IMR-90 (cell line): ENCODE data around the gene CCR6. TPM values are rescaled to one million over a fixed set of nuclear protein-coding genes. Genes with fewer than 3 reads are reported as not detected.

Source experiments
- ATAC-seq: fragments of 200-7000 bp; cut with Tn5 transposase; 2 replicates; pipeline ENCODE4 v1.9.1; 2020; ENCODE audit warnings: low read depth, mild to moderate bottlenecking, moderate library complexity
- BruUV-seq: library from RNA; stranded (reverse); fragments of 400-500 nt; replicated peaks from 2 replicates; lab custom pipeline; 2021; lab: Mats Ljungman, UMichigan
- CTCF ChIA-PET: fragments of 300-600 bp; formaldehyde crosslinking; extraction: SDS; loops from one replicate; lab custom pipeline; 2021; ENCODE audit warnings: antibody characterized with exemption; lab: Yijun Ruan, JAX
- POLR2A ChIA-PET: fragments of 300-600 bp; sonication (Branson Sonifier 250); formaldehyde crosslinking; loops from one replicate; lab custom pipeline; 2022; ENCODE audit warnings: antibody characterized with exemption; ENCODE audit not compliant: unreplicated experiment; lab: Charles Lee
- DNase-seq: peaks from one replicate; pipeline ENCODE4 v3.0.0; 2013
- H2AFZ ChIP-seq: replicated peaks from 2 replicates; pipeline ENCODE3; 2013; ENCODE audit warnings: low read length, mild to moderate bottlenecking; ENCODE audit not compliant: poor library complexity
- H2AK5ac ChIP-seq: 2 replicates; pipeline ENCODE4 v1.6.1; 2013; ENCODE audit warnings: low read depth, low read length, inconsistent platforms
- H2AK9ac ChIP-seq: replicated peaks from 2 replicates; pipeline ENCODE3; 2013; ENCODE audit warnings: mild to moderate bottlenecking, low read depth, low read length, moderate library complexity; ENCODE audit not compliant: poor library complexity
- H2BK120ac ChIP-seq: 2 replicates; pipeline ENCODE4 v1.6.1; 2013; ENCODE audit warnings: low read depth, low read length, inconsistent platforms
- H2BK15ac ChIP-seq: 3 replicates; pipeline ENCODE4 v1.6.1; 2013; ENCODE audit warnings: low read depth, low read length, inconsistent platforms
- H2BK20ac ChIP-seq: 2 replicates; pipeline ENCODE4 v1.6.1; 2013; ENCODE audit warnings: low read depth, mild to moderate bottlenecking, inconsistent platforms, low read length, moderate library complexity
- H2BK5ac ChIP-seq: 2 replicates; pipeline ENCODE4 v1.6.1; 2013; ENCODE audit warnings: mild to moderate bottlenecking, low read depth, low read length, inconsistent platforms; ENCODE audit not compliant: poor library complexity, severe bottlenecking
- H3K14ac ChIP-seq: replicated peaks from 2 replicates; pipeline ENCODE4 v1.6.1; 2013; ENCODE audit warnings: low read depth, low read length, inconsistent platforms
- H3K18ac ChIP-seq: 2 replicates; pipeline ENCODE4 v1.6.1; 2013; ENCODE audit warnings: low read depth, low read length, control low read depth
- H3K23ac ChIP-seq: 2 replicates; pipeline ENCODE4 v1.6.1; 2013; ENCODE audit warnings: low read depth, low read length, inconsistent platforms
- H3K27ac ChIP-seq: 2 replicates; pipeline ENCODE4 v1.5.1; 2013; ENCODE audit warnings: mild to moderate bottlenecking, control low read depth, low read length; ENCODE audit not compliant: insufficient read depth
- H3K27me3 ChIP-seq: 2 replicates; pipeline ENCODE4 v1.6.1; 2013; ENCODE audit warnings: low read length; ENCODE audit not compliant: control insufficient read depth, insufficient read depth
- H3K36me3 ChIP-seq: 2 replicates; pipeline ENCODE4 v1.6.1; 2013; ENCODE audit warnings: low read length, mixed read lengths; ENCODE audit not compliant: control insufficient read depth, insufficient read depth
- H3K4ac ChIP-seq: 2 replicates; pipeline ENCODE4 v1.6.1; 2013; ENCODE audit warnings: low read depth, low read length, inconsistent platforms
- H3K4me1 ChIP-seq: 2 replicates; pipeline ENCODE4 v1.6.1; 2013; ENCODE audit warnings: low read length, mixed read lengths; ENCODE audit not compliant: control insufficient read depth, insufficient read depth
- H3K4me2 ChIP-seq: 2 replicates; pipeline ENCODE4 v1.6.1; 2013; ENCODE audit warnings: low read depth, mild to moderate bottlenecking, control low read depth, low read length, moderate library complexity
- H3K4me3 ChIP-seq: 2 replicates; pipeline ENCODE4 v1.5.1; 2013; ENCODE audit warnings: low read depth, mild to moderate bottlenecking, control low read depth, low read length, moderate library complexity; ENCODE audit not compliant: insufficient read depth
- H3K56ac ChIP-seq: 2 replicates; pipeline ENCODE4 v1.6.1; 2013; ENCODE audit warnings: low read length, inconsistent platforms; ENCODE audit not compliant: insufficient read depth; ENCODE audit errors: extremely low read depth
- H3K79me1 ChIP-seq, 2 experiments: 2 replicates each; pipeline ENCODE4 v1.6.1; 2013; ENCODE audit warnings: low read length in 2 of 2, inconsistent platforms in 1 of 2, low read depth in 1 of 2
- H3K9ac ChIP-seq: 2 replicates; pipeline ENCODE4 v1.6.1; 2013; ENCODE audit warnings: low read depth, low read length, control low read depth
- H3K9me1 ChIP-seq: 2 replicates; pipeline ENCODE4 v1.6.1; 2013; ENCODE audit warnings: low read length, inconsistent platforms; ENCODE audit not compliant: insufficient read depth
- H3K9me3 ChIP-seq: 2 replicates; pipeline ENCODE4 v1.6.1; 2013; ENCODE audit warnings: low read length; ENCODE audit not compliant: control insufficient read depth, insufficient read depth
- H4K20me1 ChIP-seq: 2 replicates; pipeline ENCODE4 v1.6.1; 2013; ENCODE audit warnings: low read length, inconsistent platforms; ENCODE audit not compliant: insufficient read depth
- H4K5ac ChIP-seq: 2 replicates; pipeline ENCODE4 v1.6.1; 2013; ENCODE audit warnings: mild to moderate bottlenecking, low read depth, low read length, control low read depth
- H4K8ac ChIP-seq, 2 experiments: 2 replicates each; pipeline ENCODE4 v1.6.1; 2013; ENCODE audit warnings: low read depth in 2 of 2, low read length in 2 of 2, control low read depth in 1 of 2, inconsistent platforms in 1 of 2
- H4K91ac ChIP-seq: 2 replicates; pipeline ENCODE4 v1.6.1; 2013; ENCODE audit warnings: low read depth, low read length, inconsistent platforms; ENCODE audit not compliant: insufficient read depth
- BHLHE40 ChIP-seq: fragments of 150-350 bp; IDR thresholded peaks from 2 replicates; pipeline ENCODE4 v1.6.1; 2016; ENCODE audit warnings: mild to moderate bottlenecking, low read depth, low read length
- CEBPB ChIP-seq: IDR thresholded peaks from 2 replicates; pipeline ENCODE4 v1.6.1; 2012; ENCODE audit warnings: low read depth, low read length, improper control_type of control experiment
- CHD1 ChIP-seq: IDR thresholded peaks from 2 replicates; pipeline ENCODE4 v1.6.1; 2012; ENCODE audit warnings: low read depth, low read length, improper control_type of control experiment
- FOS ChIP-seq: fragments of 150-350 bp; IDR thresholded peaks from 2 replicates; pipeline ENCODE4 v1.6.1; 2016; ENCODE audit warnings: low read depth, low read length
- MAFK ChIP-seq: IDR thresholded peaks from 2 replicates; pipeline ENCODE4 v1.6.1; 2012; ENCODE audit warnings: low read depth, low read length, improper control_type of control experiment
- MAZ ChIP-seq: IDR thresholded peaks from 2 replicates; pipeline ENCODE4 v1.6.1; 2012; ENCODE audit warnings: low read depth, mild to moderate bottlenecking, low read length, improper control_type of control experiment, moderate library complexity, borderline replicate concordance
- MXI1 ChIP-seq: IDR thresholded peaks from 2 replicates; pipeline ENCODE4 v1.6.1; 2012; ENCODE audit warnings: low read depth, mild to moderate bottlenecking, low read length, moderate library complexity, borderline replicate concordance
- NFE2L2 ChIP-seq: fragments of 150-350 bp; IDR thresholded peaks from 2 replicates; pipeline ENCODE4 v1.6.1; 2016; ENCODE audit warnings: low read depth, mild to moderate bottlenecking, low read length
- POLR2A ChIP-seq: IDR thresholded peaks from 2 replicates; pipeline ENCODE4 v1.6.1; 2012; ENCODE audit warnings: mild to moderate bottlenecking, low read depth, low read length
- RAD21 ChIP-seq: IDR thresholded peaks from 2 replicates; pipeline ENCODE4 v1.6.1; 2012; ENCODE audit warnings: low read length, improper control_type of control experiment
- RCOR1 ChIP-seq: IDR thresholded peaks from 2 replicates; pipeline ENCODE4 v1.6.1; 2012; ENCODE audit warnings: mild to moderate bottlenecking, low read length, improper control_type of control experiment; ENCODE audit not compliant: insufficient replicate concordance
- RFX5 ChIP-seq: IDR thresholded peaks from 2 replicates; pipeline ENCODE4 v1.8.0; 2012; ENCODE audit warnings: low read depth, mild to moderate bottlenecking, low read length, moderate library complexity
- SMC3 ChIP-seq: fragments of 150-350 bp; IDR thresholded peaks from 2 replicates; pipeline ENCODE4 v1.6.1; 2016; ENCODE audit warnings: low read depth, mild to moderate bottlenecking, antibody characterized with exemption, low read length, moderate library complexity
- WGBS, 2 experiments: methylation state at CpG; one replicate each; pipeline versions ENCODE4 v1.1.5 to v1.1.7; 2013; ENCODE audit warnings: missing lambda C conversion rate in 2 of 2; ENCODE audit not compliant: insufficient read length in 1 of 2; ENCODE audit errors: extremely low coverage in 2 of 2; 5-methylcytosine and 5-hydroxymethylcytosine counted together
- dilution Hi-C: fragments of 300-500 bp; cut with HindIII; formaldehyde crosslinking; loops from one replicate; pipeline ENCODE4 v1.14.3; 2018; ENCODE audit warnings: low sequenced_read_pairs; ENCODE audit not compliant: unreplicated experiment
- in situ Hi-C: fragments of 300-500 bp; cut with MboI; formaldehyde crosslinking; loops from 3 replicates; pipeline ENCODE4 v1.14.3; 2019; ENCODE audit warnings: low sequenced_read_pairs, inconsistent platforms, mixed read lengths
- intact Hi-C: fragments of 100-400 bp; cut with micrococcal nuclease; formaldehyde crosslinking; loops from 2 replicates; pipeline ENCODE4 v1.10.0; 2022
- polyA plus RNA-seq, 3 experiments: library from polyadenylated mRNA; depleted of rRNA; stranded (reverse); fragments of >200 nt; gene quantifications; 2 replicates each; pipeline ENCODE4 v1.2.3, GENCODE V29; 2012; ENCODE audit warnings: low replicate concordance in 1 of 3
- total RNA-seq: library from RNA; depleted of rRNA; stranded (reverse); fragments of >200 nt; gene quantifications from 2 replicates; pipeline ENCODE4 v1.2.3, GENCODE V29; 2012
- TF ChIP-seq, protein P1 (sequence below): conservative IDR thresholded peaks from 2 replicates; pipeline ENCODE4 v1.5.1; 2012; ENCODE audit warnings: mild to moderate bottlenecking, low read depth, low read length, improper control_type of control experiment
- TF ChIP-seq, protein P2 (sequence below): fragments of 150-350 bp; IDR thresholded peaks from 2 replicates; pipeline ENCODE4 v1.6.1; 2016; ENCODE audit warnings: low read depth, mild to moderate bottlenecking, low read length, moderate library complexity, borderline replicate concordance

The CCR6 gene
- total and polyA plus RNA-seq, 2 of the 4 experiments (the other 2 are of a cell fraction): not detected

GRCh38 chr6:167152862-167153261 lies 30.0 kb downstream of the CCR6 start:
- no peaks in the 10 kb centered on the region for H3K36me3 ChIP-seq
- TF ChIP-seq BHLHE40: no peak
- TF ChIP-seq CHD1: no peak
- TF ChIP-seq RFX5: no peak
- TF ChIP-seq FOS: no peak
- TF ChIP-seq POLR2A: no peak
- TF ChIP-seq, protein P1, sequence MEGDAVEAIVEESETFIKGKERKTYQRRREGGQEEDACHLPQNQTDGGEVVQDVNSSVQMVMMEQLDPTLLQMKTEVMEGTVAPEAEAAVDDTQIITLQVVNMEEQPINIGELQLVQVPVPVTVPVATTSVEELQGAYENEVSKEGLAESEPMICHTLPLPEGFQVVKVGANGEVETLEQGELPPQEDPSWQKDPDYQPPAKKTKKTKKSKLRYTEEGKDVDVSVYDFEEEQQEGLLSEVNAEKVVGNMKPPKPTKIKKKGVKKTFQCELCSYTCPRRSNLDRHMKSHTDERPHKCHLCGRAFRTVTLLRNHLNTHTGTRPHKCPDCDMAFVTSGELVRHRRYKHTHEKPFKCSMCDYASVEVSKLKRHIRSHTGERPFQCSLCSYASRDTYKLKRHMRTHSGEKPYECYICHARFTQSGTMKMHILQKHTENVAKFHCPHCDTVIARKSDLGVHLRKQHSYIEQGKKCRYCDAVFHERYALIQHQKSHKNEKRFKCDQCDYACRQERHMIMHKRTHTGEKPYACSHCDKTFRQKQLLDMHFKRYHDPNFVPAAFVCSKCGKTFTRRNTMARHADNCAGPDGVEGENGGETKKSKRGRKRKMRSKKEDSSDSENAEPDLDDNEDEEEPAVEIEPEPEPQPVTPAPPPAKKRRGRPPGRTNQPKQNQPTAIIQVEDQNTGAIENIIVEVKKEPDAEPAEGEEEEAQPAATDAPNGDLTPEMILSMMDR: no peak
- TF ChIP-seq RCOR1: no peak
- TF ChIP-seq MXI1: no peak
- no peak for TF ChIP-seq NFE2L2
- TF ChIP-seq RAD21: no peak
- TF ChIP-seq CEBPB: no peak
- no peak for TF ChIP-seq MAZ
- TF ChIP-seq MAFK: no peak
- TF ChIP-seq, protein P2, sequence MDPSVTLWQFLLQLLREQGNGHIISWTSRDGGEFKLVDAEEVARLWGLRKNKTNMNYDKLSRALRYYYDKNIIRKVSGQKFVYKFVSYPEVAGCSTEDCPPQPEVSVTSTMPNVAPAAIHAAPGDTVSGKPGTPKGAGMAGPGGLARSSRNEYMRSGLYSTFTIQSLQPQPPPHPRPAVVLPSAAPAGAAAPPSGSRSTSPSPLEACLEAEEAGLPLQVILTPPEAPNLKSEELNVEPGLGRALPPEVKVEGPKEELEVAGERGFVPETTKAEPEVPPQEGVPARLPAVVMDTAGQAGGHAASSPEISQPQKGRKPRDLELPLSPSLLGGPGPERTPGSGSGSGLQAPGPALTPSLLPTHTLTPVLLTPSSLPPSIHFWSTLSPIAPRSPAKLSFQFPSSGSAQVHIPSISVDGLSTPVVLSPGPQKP: no peak
- TF ChIP-seq SMC3: no peak
- in situ Hi-C loops (no loop called here), intact Hi-C loops (no loop called here), dilution Hi-C loops (no loop called here)
- no peaks in the 10 kb centered on the region for H3K79me1 ChIP-seq
- no peak overlapping the region for H3K4me3 ChIP-seq
- ChIA-PET CTCF (no interaction called here), POLR2A (no interaction called here)
- H3K4ac ChIP-seq: no peak overlapping the region
- H4K91ac ChIP-seq: no peak overlapping the region
- H2BK120ac ChIP-seq: no peak overlapping the region
- DNase-seq (no peak), ATAC-seq (no peak)
- no peak overlapping the region for H4K8ac ChIP-seq
- no peak overlapping the region for H2BK15ac ChIP-seq
- no peak overlapping the region for H3K4me2 ChIP-seq
- no peak overlapping the region for H2BK20ac ChIP-seq
- H3K27ac ChIP-seq: no peak overlapping the region
- H3K9me1 ChIP-seq: no peaks in the 10 kb centered on the region
- no peak overlapping the region for H4K5ac ChIP-seq
- BruUV-seq: no TSS peak
- H3K23ac ChIP-seq: no peak overlapping the region
- H2AK9ac ChIP-seq: no peak overlapping the region
- no peak overlapping the region for H3K14ac ChIP-seq
- no peaks in the 10 kb centered on the region for H3K4me1 ChIP-seq
- no CpG with 5 or more reads among the region's 9 CpGs for WGBS, 2 experiments
- no peak overlapping the region for H2BK5ac ChIP-seq
- H3K9me3 ChIP-seq: peaks cover 19% of the 10 kb centered on the region
- H2AFZ ChIP-seq: no peak overlapping the region
- H3K56ac ChIP-seq: no peak overlapping the region
- H3K27me3 ChIP-seq: no peaks in the 10 kb centered on the region
- no peaks in the 10 kb centered on the region for H4K20me1 ChIP-seq
- H3K18ac ChIP-seq: no peak overlapping the region
- no peak overlapping the region for H3K9ac ChIP-seq
- no peak overlapping the region for H2AK5ac ChIP-seq
